Measurements from ENCODE around the gene COL4A1. TPM values are rescaled to one million over a fixed set of nuclear protein-coding genes. Genes with fewer than 3 reads are reported as not detected.

Gene COL4A1
- total RNA-seq, 1 donor from 2014 or later, result 105 TPM

GRCh38 chr13:110285991-110286832, 20.7 kb downstream of the COL4A1 start:
- H3K4me1 ChIP-seq, result peaks cover 3% of the 10 kb centered on the region
- Mint-ChIP-seq H3K36me3 (peaks cover 21% of the 10 kb centered on the region), H3K27me3 (ENCODE audit: insufficient read depth, low read depth) (peaks cover 5% of the 10 kb centered on the region), H3K4me3 (no peak overlapping the region), H3K4me1 (peaks cover 10% of the 10 kb centered on the region), H3K27ac (no peak overlapping the region), H3K9me3 (peaks cover 5% of the 10 kb centered on the region)
- no peaks in the 10 kb centered on the region for H3K27me3 ChIP-seq
- no peak overlapping the region for H3K27ac ChIP-seq
- no peaks in the 10 kb centered on the region for H3K9me3 ChIP-seq (ENCODE audit: low read depth)
- peaks cover 9% of the 10 kb centered on the region for H4K20me1 ChIP-seq (ENCODE audit: low read depth)
- H3K9ac ChIP-seq, result no peak overlapping the region
- H3K4me2 ChIP-seq, result no peak overlapping the region
- TF ChIP-seq CTCF (IDR thresholded peaks at IDR 0.05) (no peak), EZH2 (IDR thresholded peaks at IDR 0.05) (no peak), EZH2phosphoT487 (IDR thresholded peaks at IDR 0.05) (no peak)
- no peak overlapping the region for H2AFZ ChIP-seq (replicated peaks)
- no peaks in the 10 kb centered on the region for H3F3A ChIP-seq (ENCODE audit: low read depth)
- no peaks in the 10 kb centered on the region for H3K79me2 ChIP-seq (ENCODE audit: low read depth)
- no peak for DNase-seq (ENCODE audit: low spot score)
- H3K36me3 ChIP-seq, result no peaks in the 10 kb centered on the region
- no peak overlapping the region for H3K4me3 ChIP-seq

DNA sequence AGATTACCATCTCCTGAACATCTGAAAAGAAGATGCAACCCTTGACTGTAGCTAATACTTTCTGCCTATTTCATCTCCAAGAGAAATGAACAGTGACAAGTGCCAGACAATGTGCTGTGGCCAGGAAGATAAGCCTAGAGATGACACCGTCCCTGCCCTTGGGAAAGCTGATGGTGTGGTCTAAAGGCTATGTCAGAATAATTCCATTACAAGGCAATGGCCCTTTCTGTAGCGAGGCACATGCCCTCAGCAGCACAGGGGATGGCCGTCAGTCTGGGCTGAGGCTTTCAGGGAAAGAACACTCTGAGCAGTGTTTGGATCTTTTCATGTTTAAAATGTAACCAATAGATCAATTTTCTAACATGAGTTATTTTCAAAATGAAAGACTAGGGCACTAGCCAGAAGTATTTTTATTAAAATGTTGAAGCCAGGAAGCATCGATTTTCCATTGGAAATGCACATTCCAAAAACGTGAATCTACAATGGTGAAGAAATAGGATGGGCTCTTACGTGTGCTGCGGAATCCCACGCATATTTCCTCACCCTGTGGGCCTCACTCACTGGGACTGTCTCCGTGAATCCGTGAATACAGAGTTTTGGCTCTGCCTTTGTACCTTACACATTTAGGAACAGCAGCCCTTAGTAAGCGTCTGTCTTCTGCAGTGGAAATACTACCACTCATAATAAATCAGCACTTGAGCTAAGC, 22.0 kb downstream of the COL4A1 start:
- no peak overlapping the region for H3K4me3 Mint-ChIP-seq
- DNase-seq (ENCODE audit: low spot score), result no peak
- peaks cover 3% of the 10 kb centered on the region for H3K27me3 Mint-ChIP-seq (ENCODE audit: insufficient read depth, low read depth)
- H3K4me1 ChIP-seq, result peaks cover 3% of the 10 kb centered on the region
- H3K4me1 Mint-ChIP-seq, result peaks cover 10% of the 10 kb centered on the region
- no peak overlapping the region for H3K9ac ChIP-seq
- H3K27ac Mint-ChIP-seq, result no peak overlapping the region
- no peak for TF ChIP-seq EZH2phosphoT487 (IDR thresholded peaks at IDR 0.05)
- no peak for TF ChIP-seq EZH2 (IDR thresholded peaks at IDR 0.05)
- no peak for TF ChIP-seq CTCF (IDR thresholded peaks at IDR 0.05)
- H3K4me3 ChIP-seq, result no peak overlapping the region
- peaks cover 4% of the 10 kb centered on the region for H3K9me3 Mint-ChIP-seq
- peaks cover 4% of the 10 kb centered on the region for H3K79me2 ChIP-seq (ENCODE audit: low read depth)
- no peaks in the 10 kb centered on the region for H3K27me3 ChIP-seq
- H3K36me3 ChIP-seq, result no peaks in the 10 kb centered on the region
- H4K20me1 ChIP-seq (ENCODE audit: low read depth), result peaks cover 9% of the 10 kb centered on the region
- H2AFZ ChIP-seq (replicated peaks), result no peak overlapping the region
- no peaks in the 10 kb centered on the region for H3K9me3 ChIP-seq (ENCODE audit: low read depth)
- H3K4me2 ChIP-seq, result no peak overlapping the region
- H3K27ac ChIP-seq, result no peak overlapping the region
- no peaks in the 10 kb centered on the region for H3F3A ChIP-seq (ENCODE audit: low read depth)
- peaks cover 14% of the 10 kb centered on the region for H3K36me3 Mint-ChIP-seq

DNA sequence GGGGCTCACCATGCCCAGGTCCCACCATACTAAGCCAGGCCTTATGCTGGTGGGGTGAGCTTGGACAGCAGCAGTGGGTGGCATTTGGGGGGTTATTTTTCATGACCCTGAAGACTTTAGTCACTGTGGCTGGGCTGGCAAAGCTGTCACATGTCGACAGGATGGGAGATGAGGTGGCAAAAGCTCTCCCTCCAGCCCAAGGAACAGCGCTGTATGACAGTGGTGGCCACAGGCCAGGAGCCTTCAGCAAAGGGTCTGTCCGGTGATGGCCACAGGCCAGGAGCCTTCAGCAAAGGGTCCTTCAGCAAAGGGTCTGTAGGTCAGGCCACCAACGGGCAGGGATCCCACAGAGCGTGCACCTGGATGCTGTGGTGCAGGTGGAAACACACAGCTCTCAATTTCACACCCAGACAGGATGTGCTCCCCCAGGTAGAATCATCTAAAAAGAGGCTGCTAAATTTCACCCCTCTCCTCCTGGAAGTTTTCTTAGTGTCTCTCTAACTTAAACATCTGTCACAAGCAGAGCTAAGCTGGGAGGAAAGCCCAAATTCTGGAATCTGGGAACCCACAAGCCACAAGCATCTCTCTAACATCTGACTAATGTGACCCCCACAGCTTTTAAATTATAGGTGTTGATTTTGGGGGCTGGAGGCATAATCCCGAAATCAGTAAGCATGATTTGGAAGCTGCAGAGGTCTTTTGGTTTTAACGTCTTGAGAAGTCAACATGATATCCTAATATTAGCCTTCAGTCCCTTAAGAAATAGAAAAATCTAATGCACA, 23.0 kb downstream of the COL4A1 start:
- Histone ChIP-seq H3K9me3 (ENCODE audit: low read depth) (no peaks in the 10 kb centered on the region), H3K4me2 (no peak overlapping the region)
- no peak overlapping the region for H3K4me3 Mint-ChIP-seq

More for the DNA sequence above, 23.0 kb downstream of the COL4A1 start:
- Histone ChIP-seq H3K4me1 (peaks cover 3% of the 10 kb centered on the region), H3K4me3 (no peak overlapping the region), H3K79me2 (ENCODE audit: low read depth) (peaks cover 4% of the 10 kb centered on the region), H4K20me1 (ENCODE audit: low read depth) (peaks cover 9% of the 10 kb centered on the region), H3F3A (ENCODE audit: low read depth) (no peaks in the 10 kb centered on the region), H3K9ac (no peak overlapping the region), H3K27me3 (no peaks in the 10 kb centered on the region), H3K27ac (no peak overlapping the region), H2AFZ (replicated peaks) (no peak overlapping the region), H3K36me3 (no peaks in the 10 kb centered on the region)
- no peak for TF ChIP-seq EZH2phosphoT487 (IDR thresholded peaks at IDR 0.05)
- TF ChIP-seq CTCF (IDR thresholded peaks at IDR 0.05), result no peak
- no peak for TF ChIP-seq EZH2 (IDR thresholded peaks at IDR 0.05)
- H3K27ac Mint-ChIP-seq, result no peak overlapping the region
- peaks cover 3% of the 10 kb centered on the region for H3K27me3 Mint-ChIP-seq (ENCODE audit: insufficient read depth, low read depth)
- H3K4me1 Mint-ChIP-seq, result peaks cover 10% of the 10 kb centered on the region
- no peaks in the 10 kb centered on the region for H3K9me3 Mint-ChIP-seq
- DNase-seq (ENCODE audit: low spot score), result no peak
- peaks cover 9% of the 10 kb centered on the region for H3K36me3 Mint-ChIP-seq

Measured in neural progenitor cell (in vitro differentiated cells).